Glutamatergic neuron (in vitro differentiated cells): ENCODE results near the gene MAGED2. TPM values are rescaled to one million over a fixed set of nuclear protein-coding genes. Genes with fewer than 3 reads are reported as not detected.
"Not testable (repeated sequence)": the region's sequence is repeated elsewhere in the genome, so short reads cannot be mapped to it uniquely, and the experiment has no call there.

Source experiments
- DNase-seq: peaks from one replicate; pipeline ENCODE4 v3.0.0; 2022
- H3K27ac Mint-ChIP-seq: one replicate; pipeline ENCODE4 v1.8.0; 2020; ENCODE audit warnings: mild to moderate bottlenecking, mixed read lengths, inconsistent platforms; ENCODE audit not compliant: unreplicated experiment
- H3K27me3 Mint-ChIP-seq: one replicate; pipeline ENCODE4 v1.8.0; 2020; ENCODE audit warnings: mild to moderate bottlenecking, moderate library complexity, mixed read lengths, inconsistent platforms; ENCODE audit not compliant: unreplicated experiment
- H3K36me3 Mint-ChIP-seq: one replicate; pipeline ENCODE4 v1.8.0; 2020; ENCODE audit warnings: mild to moderate bottlenecking, mixed read lengths, inconsistent platforms; ENCODE audit not compliant: unreplicated experiment
- H3K4me1 Mint-ChIP-seq: one replicate; pipeline ENCODE4 v1.8.0; 2020; ENCODE audit warnings: mild to moderate bottlenecking, low read depth, mixed read lengths, inconsistent platforms; ENCODE audit not compliant: unreplicated experiment
- H3K4me3 Mint-ChIP-seq: one replicate; pipeline ENCODE4 v1.8.0; 2020; ENCODE audit warnings: mild to moderate bottlenecking, mixed read lengths, inconsistent platforms; ENCODE audit not compliant: unreplicated experiment
- H3K9me3 Mint-ChIP-seq: one replicate; pipeline ENCODE4 v1.8.0; 2020; ENCODE audit warnings: mild to moderate bottlenecking, moderate library complexity, mixed read lengths, inconsistent platforms; ENCODE audit not compliant: unreplicated experiment
- CTCF ChIP-seq: fragments of 200-600 bp; sonication (generic); IDR thresholded peaks from one replicate; pipeline ENCODE4 v1.5.0; 2021; ENCODE audit not compliant: partially characterized antibody, unreplicated experiment
- total RNA-seq: library from RNA; stranded (reverse); fragmentation: NEBNext Ultra II Directional; extraction: Animal tissue kit (Norgen Biotek cat#: 25700); gene quantifications from one replicate; pipeline ENCODE4 v1.2.1, GENCODE V29; 2021; ENCODE audit not compliant: unreplicated experiment

MAGED2 gene
- total RNA-seq, 1 donor from 2014 or later = 308 TPM

GRCh38 chrX:54842607-54843006, 35.1 kb downstream of the MAGED2 start:
- Mint-ChIP-seq H3K9me3 (no peaks in the 10 kb centered on the region), H3K4me3 (no peak overlapping the region), H3K27me3 (peaks cover 1% of the 10 kb centered on the region), H3K27ac (no peak overlapping the region), H3K36me3 (no peaks in the 10 kb centered on the region), H3K4me1 (peaks cover 7% of the 10 kb centered on the region)
- TF ChIP-seq CTCF = no peak
- DNase-seq = no peak

GRCh38 chrX:54843050-54843449, 35.5 kb downstream of the MAGED2 start:
- Mint-ChIP-seq H3K4me3 (no peak overlapping the region), H3K27me3 (peaks cover 1% of the 10 kb centered on the region), H3K9me3 (no peaks in the 10 kb centered on the region), H3K36me3 (no peaks in the 10 kb centered on the region), H3K4me1 (peaks cover 7% of the 10 kb centered on the region), H3K27ac (no peak overlapping the region)
- no peak for DNase-seq
- TF ChIP-seq CTCF = no peak

GRCh38 chrX:54847700-54848099, 40.2 kb downstream of the MAGED2 start:
- not testable (repeated sequence) for H3K4me3 Mint-ChIP-seq, H3K27ac Mint-ChIP-seq, H3K9me3 Mint-ChIP-seq, DNase-seq, H3K27me3 Mint-ChIP-seq, H3K4me1 Mint-ChIP-seq, H3K36me3 Mint-ChIP-seq

GRCh38 chrX:54865208-54865607, 57.7 kb downstream of the MAGED2 start:
- Mint-ChIP-seq H3K27ac (no peak overlapping the region), H3K36me3 (no peaks in the 10 kb centered on the region), H3K9me3 (no peaks in the 10 kb centered on the region), H3K4me1 (no peaks in the 10 kb centered on the region), H3K4me3 (no peak overlapping the region), H3K27me3 (no peaks in the 10 kb centered on the region)
- TF ChIP-seq CTCF = no peak
- DNase-seq = no peak

Other genes with a start within 250 kb of the MAGED2 start
- gene ITIH6, start 9.5 kb upstream of the MAGED2 start, total RNA-seq = not detected
- 236 TPM for gene TRO, start 113.1 kb downstream of the MAGED2 start, total RNA-seq
- gene PFKFB1, start 186.4 kb downstream of the MAGED2 start, total RNA-seq = 1.1 TPM
- gene APEX2, start 192.6 kb downstream of the MAGED2 start, total RNA-seq = 6.2 TPM
- not detected for gene ALAS2, start 223.2 kb downstream of the MAGED2 start, total RNA-seq